NCI-H1436 (cell line): ENCODE measurements around the gene CLMN.
"Not testable (repeated sequence)": the region's sequence is repeated elsewhere in the genome, so short reads cannot be mapped to it uniquely, and the experiment has no call there.

Source experiments
- DNase-seq: peaks from one replicate; lab custom pipeline; 2025; lab: John Stamatoyannopoulos, UW

The CLMN gene

DNA sequence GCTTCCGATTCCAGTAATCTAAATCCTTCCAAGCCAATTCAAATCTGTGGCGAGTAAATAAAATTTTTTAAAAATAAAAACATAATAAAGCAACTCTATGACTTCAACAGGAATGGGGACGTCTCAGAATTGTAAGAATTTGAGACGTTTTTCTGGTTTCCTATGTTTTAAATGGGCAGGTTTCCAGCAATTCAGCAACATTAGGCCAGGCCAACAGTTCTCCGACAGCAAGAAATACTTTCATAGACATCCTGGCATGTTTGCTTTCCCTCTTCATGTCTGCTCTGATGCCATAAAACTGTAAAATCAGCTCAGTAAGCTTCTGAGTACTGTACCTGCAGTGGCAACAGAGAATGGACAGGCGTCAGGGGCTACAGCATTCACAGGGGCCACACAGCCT, 126.6 kb downstream of the CLMN start:
- DNase-seq, result no peak

DNA sequence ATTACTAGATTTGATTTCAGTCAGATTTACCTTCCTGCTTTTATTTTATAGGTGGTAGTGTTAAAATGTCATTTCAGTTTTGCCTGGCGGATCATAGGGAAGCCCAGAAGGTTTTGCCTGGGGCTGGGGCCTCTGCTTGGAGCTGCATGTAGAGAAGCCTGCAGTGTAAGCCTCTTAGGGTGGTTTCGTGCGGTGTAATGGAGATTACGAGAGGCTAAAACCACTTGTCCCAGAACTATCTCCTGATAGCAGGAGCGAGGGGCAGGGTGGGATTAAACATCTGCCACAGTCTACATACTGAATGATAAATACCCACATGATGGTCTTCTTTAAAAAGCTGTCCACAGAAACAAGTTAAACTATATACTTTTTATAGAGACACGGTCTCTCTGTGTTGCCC, 127.4 kb downstream of the CLMN start:
- DNase-seq, result no peak

DNA sequence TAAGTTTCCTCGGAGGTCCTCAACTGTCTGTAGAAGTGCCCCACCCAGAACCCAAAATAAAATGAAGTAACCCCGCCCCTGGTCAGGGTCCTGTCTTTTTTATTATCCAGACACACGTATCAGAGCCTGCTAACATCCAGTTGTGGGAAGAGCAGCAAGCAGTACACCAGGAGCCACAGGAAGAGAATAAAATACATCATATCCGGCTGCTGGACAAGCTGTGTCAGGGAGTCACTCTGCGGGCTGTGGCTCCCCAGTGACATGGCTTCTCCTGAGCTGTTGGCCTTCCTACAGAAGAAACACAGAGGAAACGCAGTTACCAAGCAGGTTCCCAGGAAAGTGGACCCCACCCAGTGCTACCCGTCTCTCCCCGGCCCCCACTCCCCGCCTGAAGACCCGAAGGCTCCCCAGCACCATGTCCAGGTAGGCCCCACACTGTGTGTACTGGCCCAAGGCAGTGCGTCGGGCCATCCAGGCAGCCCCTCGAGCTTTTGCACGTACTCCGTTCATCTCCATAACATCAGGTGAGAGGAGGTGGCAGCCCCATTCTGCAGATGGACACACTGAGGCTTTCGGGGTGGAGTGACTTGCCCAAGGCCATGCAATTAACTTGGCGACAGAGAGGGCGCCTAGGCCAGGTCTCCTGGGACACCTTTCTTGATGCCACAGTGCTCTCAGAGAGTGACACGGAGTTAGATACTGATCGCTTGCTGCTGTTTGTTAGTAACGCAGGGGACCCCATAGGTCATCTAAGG, 128.1 kb downstream of the CLMN start:
- no peak for DNase-seq

DNA sequence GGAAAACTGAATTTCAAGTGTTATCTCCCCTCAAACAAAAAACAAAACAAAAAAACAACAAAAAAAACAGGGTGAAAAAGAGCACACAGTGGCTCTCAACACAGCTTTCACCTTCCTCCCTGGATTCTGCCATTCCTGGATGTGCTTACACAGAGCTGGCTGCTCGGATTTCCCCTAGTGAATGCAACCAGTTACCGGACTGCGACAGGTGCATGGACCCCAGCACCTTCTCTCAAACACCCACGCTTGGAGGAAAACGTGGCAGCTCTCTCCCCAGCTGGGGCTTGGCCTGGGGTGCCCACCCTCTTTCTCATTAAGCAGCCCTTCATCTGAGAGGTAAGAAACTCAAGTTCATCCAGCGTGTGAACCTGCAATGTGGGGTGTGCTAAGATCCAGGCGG, 128.9 kb downstream of the CLMN start:
- DNase-seq, result no peak

DNA sequence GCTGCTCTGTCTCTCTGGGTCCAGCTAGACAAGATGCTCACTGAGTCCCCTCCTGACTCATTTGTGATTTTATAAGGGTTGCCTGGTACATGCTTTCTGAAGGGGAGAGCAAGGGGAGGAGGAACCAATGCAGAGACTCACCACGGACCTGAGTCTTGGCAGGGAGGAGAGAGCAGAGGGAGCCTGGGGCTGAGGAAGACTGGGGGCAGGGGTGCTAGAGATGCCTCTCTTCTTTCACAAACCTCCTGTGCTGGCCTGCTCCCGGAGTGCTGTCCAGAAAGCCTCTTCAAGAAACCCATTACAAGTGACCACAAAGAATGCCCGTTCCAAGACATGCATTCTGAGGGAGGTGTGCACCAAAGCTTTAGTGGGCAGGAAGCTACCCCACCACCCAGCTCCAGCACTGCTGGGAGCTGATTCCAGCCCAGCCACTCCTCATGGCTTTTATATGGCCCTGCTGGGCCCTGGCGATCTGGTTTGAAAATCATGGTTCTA, 129.3 kb downstream of the CLMN start:
- no peak for DNase-seq

DNA sequence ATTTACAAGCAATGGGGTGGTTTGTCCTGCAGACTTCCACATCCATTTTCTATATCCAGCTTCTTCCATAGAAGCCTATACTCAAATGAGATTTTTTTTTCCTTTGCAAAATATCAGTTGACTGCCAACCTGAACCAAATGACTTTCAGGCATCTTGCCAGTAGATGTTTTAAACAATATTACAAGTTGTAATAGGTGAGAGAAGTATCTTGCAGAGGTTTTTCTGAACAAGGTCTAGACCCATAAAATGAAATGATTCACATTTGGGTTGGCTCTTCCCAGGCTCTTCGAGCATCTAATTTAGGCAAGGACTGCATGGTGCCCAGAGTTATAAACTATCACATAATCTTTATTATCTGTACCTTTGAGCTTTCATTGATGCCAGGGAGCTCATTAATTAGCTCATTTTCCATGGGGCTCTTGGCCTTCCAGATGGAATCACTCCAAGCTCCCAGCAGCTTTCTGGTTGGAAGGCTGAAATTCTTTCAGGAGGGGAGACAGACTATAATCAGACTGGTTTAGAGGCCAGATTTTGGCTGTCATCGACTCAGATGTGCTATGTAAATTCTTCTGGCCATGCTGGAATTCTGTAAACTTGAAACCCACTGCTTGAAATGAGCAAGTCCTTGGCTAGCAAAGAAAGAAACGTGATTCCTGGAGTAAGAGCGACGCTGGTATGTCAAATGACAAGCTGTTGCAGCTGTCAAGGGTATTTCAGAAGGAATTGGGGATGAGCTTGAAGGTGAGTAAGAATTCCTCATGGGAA, 130.2 kb downstream of the CLMN start:
- DNase-seq, result no peak

DNA sequence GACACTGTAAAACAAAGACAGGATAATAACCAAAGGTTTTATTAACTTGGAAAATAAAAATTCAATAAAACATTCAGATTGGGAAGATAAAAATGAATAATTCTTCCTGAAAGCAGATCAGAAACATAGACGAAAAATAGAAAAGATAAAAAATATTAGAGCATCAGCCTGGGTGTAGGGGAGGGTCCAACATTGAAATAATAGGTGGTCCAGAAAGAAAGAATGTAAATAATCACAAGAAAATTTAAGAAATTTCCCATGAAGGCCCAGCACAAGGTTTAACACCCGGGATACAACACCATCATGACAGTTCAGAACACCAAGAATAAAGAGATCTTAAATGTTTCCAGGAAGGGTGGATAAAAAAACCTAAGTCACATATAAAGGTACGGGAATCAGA, 131.3 kb downstream of the CLMN start:
- no peak for DNase-seq

DNA sequence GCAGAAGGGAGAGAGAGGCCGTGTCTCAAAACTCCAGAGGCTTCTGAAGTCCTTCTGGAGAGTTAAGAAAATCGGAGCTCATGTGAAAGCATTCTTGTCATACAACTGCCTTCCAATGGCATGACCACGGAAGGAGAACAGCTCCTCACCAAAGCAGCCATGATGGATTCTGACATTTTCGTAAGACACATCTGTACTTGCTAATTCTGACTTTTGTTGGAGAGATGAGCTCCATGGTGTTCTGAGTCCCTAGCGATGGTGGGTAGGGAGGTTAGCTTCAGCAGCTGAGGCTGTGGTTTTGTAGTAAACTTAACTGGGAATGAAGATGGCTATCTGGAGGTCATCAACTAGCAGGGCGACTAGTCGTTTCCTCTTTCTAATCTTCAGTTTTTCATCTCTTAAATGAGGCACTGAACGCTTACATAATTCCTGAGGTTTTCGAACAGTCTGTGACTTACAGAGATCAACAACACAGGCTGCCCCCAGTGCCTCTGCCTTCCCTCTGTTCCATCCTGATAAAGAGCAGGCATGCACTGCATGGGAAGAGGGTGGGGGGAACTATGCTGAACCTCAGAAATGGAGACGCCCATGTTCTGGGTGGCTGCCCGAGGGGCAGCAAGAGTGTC, 133.8 kb downstream of the CLMN start:
- no peak for DNase-seq

DNA sequence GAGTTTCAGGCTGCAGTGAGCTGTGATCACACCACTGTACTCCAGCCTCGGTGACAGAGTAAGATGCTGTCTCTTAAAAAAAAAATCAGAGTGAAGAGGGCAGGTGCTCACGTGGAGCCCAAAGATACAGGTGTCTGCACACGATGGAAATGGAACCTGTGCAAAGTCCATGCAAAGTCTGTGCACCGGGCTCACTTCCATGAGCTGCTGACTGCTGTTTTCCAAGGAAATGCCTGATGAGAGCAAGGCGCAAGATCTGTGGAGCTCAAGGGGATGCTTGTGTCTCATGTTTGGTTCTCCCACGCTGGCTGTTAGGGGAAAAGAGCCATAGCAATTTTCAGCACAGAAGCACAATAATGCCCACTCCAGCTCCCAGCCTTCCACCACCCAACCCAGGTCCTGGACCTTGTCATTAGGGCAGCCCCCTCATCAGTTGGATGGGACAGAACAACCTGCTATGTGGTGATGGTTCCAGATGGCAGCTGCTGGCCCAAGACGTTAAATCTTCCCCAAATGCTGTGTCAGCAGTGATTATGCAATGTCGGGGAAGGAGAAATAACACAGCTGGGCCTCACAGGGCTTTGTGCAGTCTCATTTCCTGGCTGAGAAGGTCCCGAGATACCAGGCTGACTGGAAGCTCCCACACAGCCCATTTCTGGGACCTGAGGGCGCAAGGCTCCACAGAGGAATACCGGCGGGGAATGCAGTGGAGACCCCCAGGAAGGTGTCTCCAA, 134.5 kb downstream of the CLMN start:
- DNase-seq, result no peak

DNA sequence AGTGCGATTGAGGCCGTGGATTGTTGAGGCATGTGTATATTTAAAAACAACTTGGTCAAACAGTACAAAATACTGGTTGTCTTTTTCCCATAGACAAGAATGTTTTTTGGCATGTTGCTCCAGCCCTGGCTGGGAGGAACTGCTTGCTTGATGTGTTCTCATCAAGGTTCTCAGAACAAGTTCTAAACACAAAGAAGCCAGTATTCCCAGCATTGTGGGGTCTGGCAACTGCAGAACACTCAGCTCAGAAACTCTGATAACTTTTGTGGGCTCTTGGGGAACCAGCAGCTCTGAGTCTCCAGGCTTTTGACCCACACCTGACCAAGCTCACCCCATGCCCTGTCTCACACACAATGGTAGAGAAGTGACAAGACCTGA, 135.3 kb downstream of the CLMN start:
- no peak for DNase-seq

DNA sequence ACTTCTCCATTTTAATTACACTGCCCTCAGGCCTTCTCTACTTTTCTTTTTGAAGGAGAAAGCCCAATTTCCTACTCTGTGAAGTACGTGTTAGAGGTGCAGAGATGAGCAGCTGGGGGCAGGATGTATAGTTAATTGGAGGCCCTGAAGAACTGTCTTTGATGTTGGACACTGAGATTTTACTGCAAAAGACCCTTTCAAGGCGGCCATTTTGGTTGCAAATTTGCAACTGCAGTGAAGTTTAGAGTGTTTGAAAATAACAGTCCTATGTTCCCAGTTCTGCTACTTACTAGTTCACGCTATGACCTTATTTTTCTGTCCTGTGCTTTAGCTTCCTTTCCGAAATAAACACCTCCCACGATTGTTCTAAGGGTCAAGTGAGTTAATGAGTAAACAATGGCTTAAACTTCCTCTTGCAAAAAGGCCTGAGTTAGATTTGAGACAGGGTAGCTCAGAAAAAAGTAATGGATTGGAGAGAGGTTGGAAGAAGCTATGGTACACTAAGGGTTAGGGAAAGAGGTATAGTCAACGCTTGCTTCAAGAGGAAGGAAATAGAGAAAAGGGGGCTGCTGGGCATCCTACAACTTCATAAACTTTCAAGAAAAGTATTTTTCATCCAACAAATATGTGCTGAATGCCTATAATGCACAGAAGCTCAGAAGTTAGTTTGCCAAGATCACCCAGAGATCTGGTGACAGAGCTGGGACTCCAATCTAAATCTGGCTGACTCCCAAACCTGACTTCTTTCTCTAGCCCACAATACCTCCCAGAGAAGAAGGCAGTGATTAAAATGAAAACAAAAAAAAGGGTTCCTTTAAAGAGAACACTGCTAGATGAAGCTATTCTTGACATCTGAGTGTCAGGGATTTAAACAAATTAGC, 135.9 kb downstream of the CLMN start:
- no peak for DNase-seq

DNA sequence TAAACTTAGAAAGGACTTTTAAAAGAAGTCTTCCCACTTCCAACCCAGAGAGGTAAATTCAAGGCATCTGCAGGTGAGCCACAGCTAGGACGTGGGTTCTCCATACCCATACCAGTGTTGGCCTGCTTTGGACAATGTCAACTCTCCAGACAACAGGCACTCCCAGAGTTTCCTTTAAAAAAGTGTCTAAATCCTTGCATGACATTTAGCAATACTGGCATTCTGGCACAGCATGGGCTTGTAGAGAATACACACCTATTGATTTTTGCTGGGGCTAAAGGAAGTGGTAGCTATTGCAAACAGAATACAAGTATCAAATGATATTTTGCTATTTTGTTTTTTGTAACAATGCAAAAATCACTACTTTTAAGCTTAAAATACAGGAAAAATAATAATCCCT, 136.6 kb downstream of the CLMN start:
- no peak for DNase-seq

DNA sequence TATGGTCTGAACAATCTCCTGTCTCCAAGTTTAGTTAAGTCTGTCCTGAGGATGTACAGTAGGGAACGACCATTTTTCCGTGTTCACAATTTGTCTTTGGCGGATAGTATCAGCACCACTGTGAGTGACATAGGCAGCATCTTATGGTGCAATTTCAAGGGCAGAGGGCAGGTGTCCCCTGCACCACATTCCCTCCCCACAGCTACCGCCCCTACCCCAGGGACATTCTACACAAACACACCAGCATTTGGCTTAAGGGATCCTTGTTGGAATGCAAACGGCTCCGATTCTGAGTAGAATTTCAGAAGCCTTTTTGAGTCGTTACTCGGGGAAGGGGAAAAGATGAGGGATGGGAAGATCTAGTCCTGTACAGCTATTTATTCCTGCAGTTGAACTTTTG, 137.3 kb downstream of the CLMN start:
- no peak for DNase-seq

DNA sequence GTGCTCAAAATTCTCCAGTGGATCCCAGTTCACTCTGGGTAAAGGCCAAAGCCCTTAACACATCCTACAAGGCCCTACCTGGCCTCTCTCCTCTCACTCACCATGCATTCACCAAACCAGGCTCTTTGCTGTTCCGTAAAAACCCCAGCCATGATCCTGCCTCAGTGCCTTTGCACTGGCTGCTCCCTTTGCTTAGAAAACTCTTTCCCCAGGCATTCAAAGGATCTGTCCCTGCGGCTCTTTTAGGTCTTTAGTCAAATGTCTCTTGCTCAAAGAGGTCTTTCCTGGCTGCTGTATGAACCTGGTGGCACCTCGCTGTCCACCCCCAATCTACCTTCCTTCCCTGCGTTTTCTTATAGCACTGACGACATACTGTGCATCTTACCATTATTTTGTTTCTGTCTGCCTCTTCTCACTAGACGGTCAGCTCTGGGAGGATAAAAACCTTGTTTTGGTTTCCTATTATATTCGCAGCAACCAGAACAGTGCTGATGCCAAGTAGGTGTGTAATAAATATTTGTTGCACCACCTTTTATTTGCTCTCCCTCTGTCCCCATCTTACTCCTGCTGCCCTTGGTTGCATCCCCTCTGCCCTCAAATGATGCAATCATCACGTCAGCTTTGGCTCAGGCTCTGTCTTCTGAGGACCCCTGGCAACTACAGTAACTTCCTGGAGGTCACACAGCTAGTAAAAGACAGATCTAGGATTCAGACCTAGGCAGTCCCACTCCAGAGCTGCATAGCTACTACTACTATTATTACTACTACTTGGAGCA, 138.6 kb downstream of the CLMN start:
- DNase-seq, result no peak

DNA sequence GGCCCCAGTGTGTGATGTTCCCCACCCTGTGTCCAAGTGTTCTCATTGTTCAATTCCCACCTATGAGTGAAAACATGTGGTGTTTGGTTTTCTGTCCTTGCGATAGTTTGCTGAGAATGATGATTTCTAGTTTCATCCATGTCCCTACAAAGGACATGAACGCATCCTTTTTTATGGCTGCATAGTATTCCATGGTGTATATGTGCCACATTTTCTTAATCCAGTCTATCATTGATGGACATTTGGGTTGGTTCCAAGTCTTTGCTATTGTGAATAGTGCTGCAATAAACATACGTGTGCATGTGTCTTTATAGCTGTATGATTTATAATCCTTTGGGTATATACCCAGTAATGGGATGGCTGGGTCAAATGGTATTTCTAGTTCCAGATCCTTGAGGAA, 144.0 kb downstream of the CLMN start:
- DNase-seq, result not testable (repeated sequence)

DNA sequence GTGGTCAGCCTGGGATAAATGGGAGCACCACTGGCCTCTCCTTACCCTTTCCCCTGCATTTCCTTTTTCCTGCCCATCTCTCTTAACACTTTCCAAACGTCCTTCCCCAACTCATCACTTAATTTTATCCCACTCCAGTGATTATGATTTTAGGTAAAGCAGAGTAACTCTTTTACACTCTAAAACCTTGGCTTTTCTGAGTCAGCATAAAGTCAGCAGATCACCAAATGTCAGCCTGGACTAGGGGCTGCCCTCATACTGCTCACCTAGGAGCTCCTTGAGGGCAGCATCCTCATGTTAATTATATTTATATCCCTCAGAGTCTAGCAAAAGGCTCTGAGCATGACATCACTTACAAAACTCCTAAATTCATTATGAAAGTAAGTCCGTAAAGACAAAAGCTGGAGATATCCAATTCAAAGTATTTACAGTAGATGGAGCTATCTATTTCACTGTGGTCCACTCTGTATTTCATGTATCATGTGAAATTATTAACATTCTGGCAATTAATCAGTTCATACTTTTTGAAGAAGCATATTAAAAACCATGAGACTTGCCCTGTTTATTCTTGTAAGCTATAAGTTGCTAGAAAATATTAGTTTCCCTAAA, 145.4 kb downstream of the CLMN start:
- no peak for DNase-seq

DNA sequence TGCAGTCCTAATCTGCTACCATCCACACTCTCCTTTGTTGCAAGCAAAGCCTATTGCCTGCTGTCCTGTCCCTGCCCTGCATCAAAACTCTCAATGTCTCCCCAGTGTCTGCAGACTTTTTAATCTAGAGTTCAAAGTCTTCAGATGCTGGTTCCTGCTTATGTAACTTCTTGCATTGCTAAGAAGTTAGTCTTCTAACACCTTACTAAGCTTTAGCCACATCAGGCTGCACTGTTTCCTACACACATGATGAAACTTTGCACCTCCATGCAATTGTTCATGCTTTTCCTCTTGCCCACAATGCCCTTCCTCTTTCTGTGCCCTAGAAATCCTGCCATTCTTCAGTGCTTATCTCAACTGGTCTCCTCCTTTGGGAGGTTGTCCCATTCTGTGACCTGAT, 146.2 kb downstream of the CLMN start:
- no peak for DNase-seq

DNA sequence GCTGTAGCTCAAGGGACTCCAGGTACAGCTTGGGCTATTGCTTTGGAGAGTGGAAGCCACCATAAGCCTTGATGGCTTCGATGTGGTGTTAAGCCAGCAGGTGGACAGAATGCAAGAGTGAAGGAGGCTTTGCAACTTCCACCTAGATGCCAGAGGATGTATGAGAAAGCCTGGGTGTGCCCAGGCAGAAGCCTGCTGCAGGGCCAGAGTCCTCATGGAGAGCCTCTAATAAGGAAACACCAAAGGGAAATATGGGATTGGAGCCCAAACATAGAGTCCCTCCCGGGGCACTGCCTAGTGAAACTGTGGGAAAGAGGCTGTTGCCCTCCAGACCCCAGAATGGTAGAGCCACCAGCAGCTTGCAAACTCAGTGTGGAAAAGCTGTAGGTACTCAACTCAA, 152.5 kb downstream of the CLMN start:
- DNase-seq, result no peak

DNA sequence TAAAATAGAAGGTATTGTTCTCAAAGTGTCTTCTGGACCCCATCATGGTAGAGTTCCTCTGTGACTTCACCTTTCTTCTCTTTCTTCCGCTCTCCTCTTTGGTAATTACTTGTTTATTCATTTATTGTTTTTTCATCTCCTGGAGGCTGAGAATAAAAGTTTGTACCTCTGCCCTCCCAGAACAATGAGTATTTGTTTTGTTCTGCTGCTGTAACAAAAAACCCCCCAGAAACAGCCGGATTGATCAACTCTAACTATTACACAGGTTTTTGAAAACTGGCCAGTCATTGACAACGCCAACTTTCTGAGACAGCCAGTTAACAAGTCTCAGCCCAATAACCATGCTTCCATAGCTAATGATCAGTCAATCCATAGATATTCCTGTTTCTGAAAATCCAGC, 154.2 kb downstream of the CLMN start:
- no peak for DNase-seq

DNA sequence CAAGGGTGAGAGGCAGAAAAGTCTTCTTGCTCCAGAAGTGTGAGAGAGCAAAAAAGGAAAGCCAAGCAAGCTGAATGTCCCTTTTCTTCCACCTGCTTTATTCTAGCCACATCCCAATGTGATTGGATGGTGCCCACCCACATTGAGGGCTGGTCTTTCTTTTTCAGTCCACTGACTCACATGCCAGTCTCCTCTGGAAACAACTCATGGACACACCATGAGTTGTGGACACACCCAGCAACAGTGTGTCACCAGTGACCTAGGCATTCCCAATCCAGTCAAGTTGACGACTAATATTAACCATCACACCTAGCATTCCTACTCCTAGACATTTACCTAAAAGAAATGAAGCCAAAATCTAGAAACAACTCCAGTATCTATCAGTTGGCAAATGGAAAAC, 155.2 kb downstream of the CLMN start:
- no peak for DNase-seq
